HepG2 (cell line): ENCODE data around the gene KCTD6. TPM values are rescaled to one million over a fixed set of nuclear protein-coding genes. Genes with fewer than 3 reads are reported as not detected.

Experiments
- AHR ChIP-seq: IDR thresholded peaks from 2 replicates; pipeline ENCODE4 v1.6.1; 2018; ENCODE audit warnings: missing genetic modification reagents, missing compliant biosample characterization
- ASH2L ChIP-seq: fragments of 300-600, 200-600 bp; sonication (generic); IDR thresholded peaks from 2 replicates; pipeline ENCODE4 v1.7.0; 2017; ENCODE audit warnings: low read depth, mild to moderate bottlenecking, moderate library complexity, mixed read lengths, low read length; ENCODE audit not compliant: insufficient read length
- BRCA1 ChIP-seq: sonication (generic); formaldehyde crosslinking; IDR thresholded peaks from 2 replicates; pipeline ENCODE4 v1.4.0; 2020; ENCODE audit warnings: missing genetic modification reagents
- DRAP1 ChIP-seq: IDR thresholded peaks from 2 replicates; pipeline ENCODE4 v1.6.1; 2016; ENCODE audit warnings: missing genetic modification reagents, missing compliant biosample characterization
- FOXA3 ChIP-seq: IDR thresholded peaks from 2 replicates; pipeline ENCODE4 v1.6.1; 2016; ENCODE audit warnings: missing genetic modification reagents, missing compliant biosample characterization
- GATA4 ChIP-seq: sonication (generic); IDR thresholded peaks from 2 replicates; pipeline ENCODE4 v1.6.1; 2016; ENCODE audit warnings: antibody characterized with exemption, low read depth, borderline replicate concordance
- IRF2 ChIP-seq: IDR thresholded peaks from 2 replicates; pipeline ENCODE4 v1.6.1; 2018; ENCODE audit warnings: missing genetic modification reagents, missing compliant biosample characterization
- IRX3 ChIP-seq: sonication (generic); formaldehyde crosslinking; IDR thresholded peaks from 2 replicates; pipeline ENCODE4 v1.8.1; 2023; ENCODE audit warnings: mild to moderate bottlenecking, low read depth, missing genetic modification reagents, borderline replicate concordance
- MAF1 ChIP-seq: sonication (generic); formaldehyde crosslinking; IDR thresholded peaks from 2 replicates; pipeline ENCODE4 v1.5.0; 2020; ENCODE audit warnings: missing genetic modification reagents, borderline replicate concordance
- MIER3 ChIP-seq: IDR thresholded peaks from 2 replicates; pipeline ENCODE4 v1.6.1; 2016; ENCODE audit warnings: missing compliant biosample characterization, borderline replicate concordance
- MXD4 ChIP-seq: IDR thresholded peaks from 2 replicates; pipeline ENCODE4 v1.6.1; 2016; ENCODE audit warnings: mild to moderate bottlenecking, missing biosample characterization, missing genetic modification reagents
- MZF1 ChIP-seq: sonication (generic); formaldehyde crosslinking; IDR thresholded peaks from 2 replicates; pipeline ENCODE4 v1.8.1; 2023; ENCODE audit warnings: mild to moderate bottlenecking, missing genetic modification reagents, borderline replicate concordance
- REPIN1 ChIP-seq: sonication (generic); formaldehyde crosslinking; IDR thresholded peaks from 2 replicates; pipeline ENCODE4 v1.8.0; 2022; ENCODE audit warnings: missing genetic modification reagents, low read depth, mild to moderate bottlenecking, borderline replicate concordance
- SOX6 ChIP-seq, 2 experiments: fragments of 450-650 bp in 1 of 2; sonication (generic) in 1 of 2; formaldehyde crosslinking in 1 of 2; IDR thresholded peaks; 2 replicates each; pipeline versions ENCODE4 v1.4.0 to v1.6.1; 2017 to 2020; ENCODE audit warnings: antibody characterized with exemption in 1 of 2, mild to moderate bottlenecking in 1 of 2, missing genetic modification reagents in 1 of 2
- TBL1XR1 ChIP-seq: fragments of 150-350 bp; IDR thresholded peaks from 2 replicates; pipeline ENCODE4 v1.6.1; 2014; ENCODE audit warnings: borderline replicate concordance, low read length; ENCODE audit not compliant: partially characterized antibody
- ZMAT5 ChIP-seq: sonication (generic); formaldehyde crosslinking; IDR thresholded peaks from 2 replicates; pipeline ENCODE4 v1.5.0; 2020; ENCODE audit warnings: mild to moderate bottlenecking, low read depth, missing genetic modification reagents, borderline replicate concordance
- ZNF235 ChIP-seq: sonication (generic); formaldehyde crosslinking; IDR thresholded peaks from 2 replicates; pipeline ENCODE4 v1.8.1; 2023; ENCODE audit warnings: mild to moderate bottlenecking, missing genetic modification reagents, borderline replicate concordance
- ZNF326 ChIP-seq: sonication (generic); formaldehyde crosslinking; IDR thresholded peaks from 2 replicates; pipeline ENCODE4 v1.4.0; 2020; ENCODE audit warnings: missing genetic modification reagents, borderline replicate concordance
- ZNF33B ChIP-seq: sonication (generic); formaldehyde crosslinking; IDR thresholded peaks from 2 replicates; pipeline ENCODE4 v1.5.1; 2020; ENCODE audit warnings: mild to moderate bottlenecking, missing genetic modification reagents
- ZNF432 ChIP-seq: sonication (generic); formaldehyde crosslinking; IDR thresholded peaks from 2 replicates; pipeline ENCODE4 v1.5.0; 2020; ENCODE audit warnings: missing genetic modification reagents, mild to moderate bottlenecking, borderline replicate concordance
- ZNF484 ChIP-seq: sonication (generic); formaldehyde crosslinking; IDR thresholded peaks from 2 replicates; pipeline ENCODE4 v1.5.1; 2020; ENCODE audit warnings: mild to moderate bottlenecking, low read depth, missing genetic modification reagents, borderline replicate concordance
- ZNF615 ChIP-seq: sonication (generic); formaldehyde crosslinking; IDR thresholded peaks from 2 replicates; pipeline ENCODE4 v1.5.0; 2020; ENCODE audit warnings: mild to moderate bottlenecking, missing genetic modification reagents, borderline replicate concordance
- ZNF816 ChIP-seq: sonication (generic); formaldehyde crosslinking; IDR thresholded peaks from 2 replicates; pipeline ENCODE4 v1.8.0; 2022; ENCODE audit warnings: missing genetic modification reagents, mild to moderate bottlenecking, borderline replicate concordance
- ZNF839 ChIP-seq: sonication (generic); formaldehyde crosslinking; IDR thresholded peaks from 2 replicates; pipeline ENCODE4 v1.4.0; 2020; ENCODE audit warnings: missing genetic modification reagents, mild to moderate bottlenecking, borderline replicate concordance
- polyA plus RNA-seq, 8 experiments: library from polyadenylated mRNA; depleted of rRNA in 3 of 8; stranded (reverse) in 7 of 8; unstranded in 1 of 8; fragments of >200 nt; fragmentation: Illumina TruSeq in 4 of 8; extraction: Trizol in 4 of 8; gene quantifications; 2 replicates each; pipeline versions ENCODE4 v1.2.1 to v1.2.3, GENCODE V29; 2011 to 2016; ENCODE audit warnings: low read depth in 4 of 8, missing spikeins in 1 of 8, mixed read lengths in 1 of 8; ENCODE audit not compliant: insufficient read depth in 1 of 8
- total RNA-seq, 5 experiments: library from RNA; depleted of rRNA; stranded (reverse); fragments of >200 nt; fragmentation: Illumina TruSeq; extraction: Trizol; gene quantifications; 2 replicates each; pipeline ENCODE4 v1.2.3, GENCODE V29; 2016; ENCODE audit warnings: low read depth in 1 of 5
- TF ChIP-seq, protein P1 (sequence below): sonication (generic); formaldehyde crosslinking; IDR thresholded peaks from 2 replicates; pipeline ENCODE4 v1.5.1; 2020; ENCODE audit warnings: mild to moderate bottlenecking, missing genetic modification reagents

The KCTD6 gene
- total and polyA plus RNA-seq, 2 of the 13 experiments (the other 11 are each of a cell fraction or from before 2014, with no cell fraction given), result 13.4 to 14.2 TPM

DNA sequence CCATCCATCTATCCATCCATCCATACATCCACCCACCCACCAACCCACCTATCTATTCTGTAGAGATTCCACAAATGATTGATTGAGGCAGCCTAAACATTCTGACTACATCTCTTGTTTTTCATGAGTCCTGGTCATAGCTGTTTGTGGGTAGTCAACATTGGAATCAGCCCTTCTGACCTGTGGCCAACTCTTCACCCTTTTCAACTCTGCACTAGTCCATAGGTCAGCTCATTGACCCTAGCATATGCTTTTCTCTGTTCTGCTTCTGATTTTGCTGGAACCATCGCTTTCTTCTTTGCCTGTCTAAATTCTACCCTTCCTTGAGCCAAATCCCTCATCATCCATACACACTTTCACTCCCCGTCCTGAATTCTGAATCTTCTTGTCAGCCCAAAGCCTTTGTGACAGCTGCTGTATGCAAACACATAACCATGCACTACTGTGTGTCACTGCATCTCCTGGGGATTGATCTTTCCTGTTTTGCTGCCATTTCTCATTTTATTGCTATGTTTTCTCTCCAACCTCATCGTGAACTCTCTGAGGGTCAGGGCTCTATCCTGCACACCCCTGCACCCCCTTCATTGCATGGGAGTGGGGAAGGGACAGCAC is 16.8 kb upstream of the KCTD6 start (continued):
- no peak for TF ChIP-seq DRAP1 (CRISPR knock-in tag)
- TF ChIP-seq ZNF816 (CRISPR knock-in tag), result no peak
- no peak for TF ChIP-seq ZNF432
- TF ChIP-seq SOX6 (IDR thresholded peaks at IDR 0.05), result no peak
- no peak; the same call in 1 of the 2 replicates for TF ChIP-seq SOX6 (CRISPR knock-in tag; IDR thresholded peaks at IDR 0.05)
- TF ChIP-seq ZNF326 (CRISPR knock-in tag), result no peak
- TF ChIP-seq MIER3 (CRISPR knock-in tag), result no peak
- no peak for TF ChIP-seq ZNF235 (CRISPR knock-in tag)
- TF ChIP-seq IRX3 (CRISPR knock-in tag), result no peak
- TF ChIP-seq ZNF484 (CRISPR knock-in tag), result no peak
- TF ChIP-seq, protein P1, sequence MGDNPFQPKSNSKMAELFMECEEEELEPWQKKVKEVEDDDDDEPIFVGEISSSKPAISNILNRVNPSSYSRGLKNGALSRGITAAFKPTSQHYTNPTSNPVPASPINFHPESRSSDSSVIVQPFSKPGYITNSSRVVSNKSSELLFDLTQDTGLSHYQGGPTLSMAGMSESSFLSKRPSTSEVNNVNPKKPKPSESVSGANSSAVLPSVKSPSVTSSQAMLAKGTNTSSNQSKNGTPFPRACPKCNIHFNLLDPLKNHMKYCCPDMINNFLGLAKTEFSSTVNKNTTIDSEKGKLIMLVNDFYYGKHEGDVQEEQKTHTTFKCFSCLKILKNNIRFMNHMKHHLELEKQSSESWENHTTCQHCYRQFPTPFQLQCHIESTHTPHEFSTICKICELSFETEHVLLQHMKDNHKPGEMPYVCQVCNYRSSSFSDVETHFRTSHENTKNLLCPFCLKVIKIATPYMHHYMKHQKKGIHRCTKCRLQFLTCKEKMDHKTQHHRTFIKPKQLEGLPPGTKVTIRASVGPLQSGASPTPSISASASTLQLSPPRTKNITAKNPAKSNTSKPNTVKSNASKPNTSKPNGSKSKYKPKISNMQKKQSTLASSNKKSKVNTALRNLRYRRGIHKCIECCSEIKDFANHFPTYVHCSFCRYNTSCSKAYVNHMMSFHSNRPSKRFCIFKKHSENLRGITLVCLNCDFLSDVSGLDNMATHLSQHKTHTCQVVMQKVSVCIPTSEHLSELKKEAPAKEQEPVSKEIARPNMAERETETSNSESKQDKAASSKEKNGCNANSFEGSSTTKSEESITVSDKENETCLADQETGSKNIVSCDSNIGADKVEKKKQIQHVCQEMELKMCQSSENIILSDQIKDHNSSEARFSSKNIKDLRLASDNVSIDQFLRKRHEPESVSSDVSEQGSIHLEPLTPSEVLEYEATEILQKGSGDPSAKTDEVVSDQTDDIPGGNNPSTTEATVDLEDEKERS (CRISPR knock-in tag), result peak; percentile 78; the same call in 1 of the 2 replicates
- peak; percentile 64 for TF ChIP-seq FOXA3 (CRISPR knock-in tag)
- TF ChIP-seq ZNF839 (CRISPR knock-in tag), result no peak
- no peak for TF ChIP-seq GATA4
- TF ChIP-seq ZNF615, result no peak
- peak; percentile 73 for TF ChIP-seq ASH2L
- no peak for TF ChIP-seq ZMAT5
- TF ChIP-seq ZNF33B (CRISPR knock-in tag), result no peak
- TF ChIP-seq MZF1 (CRISPR knock-in tag), result no peak
- peak; percentile 44; the same call in 1 of the 2 replicates for TF ChIP-seq IRF2
- no peak for TF ChIP-seq MAF1 (CRISPR knock-in tag)
- no peak for TF ChIP-seq TBL1XR1
- TF ChIP-seq AHR (CRISPR knock-in tag), result no peak
- TF ChIP-seq REPIN1, result no peak
- TF ChIP-seq BRCA1 (CRISPR knock-in tag), result no peak
- no peak for TF ChIP-seq MXD4 (CRISPR knock-in tag)
